22Rv1 (cell line): ENCODE results near the gene FEN1.

Experiments
- ZFX ChIP-seq: fragments of 450-650 bp; IDR thresholded peaks from 2 replicates; pipeline ENCODE4 v1.6.1; 2017; ENCODE audit warnings: antibody characterized with exemption, borderline replicate concordance
- TF ChIP-seq, protein P1 (sequence below): fragments of 450-650 bp; IDR thresholded peaks from 2 replicates; pipeline ENCODE4 v1.5.1; 2017; ENCODE audit warnings: mild to moderate bottlenecking

DNA sequence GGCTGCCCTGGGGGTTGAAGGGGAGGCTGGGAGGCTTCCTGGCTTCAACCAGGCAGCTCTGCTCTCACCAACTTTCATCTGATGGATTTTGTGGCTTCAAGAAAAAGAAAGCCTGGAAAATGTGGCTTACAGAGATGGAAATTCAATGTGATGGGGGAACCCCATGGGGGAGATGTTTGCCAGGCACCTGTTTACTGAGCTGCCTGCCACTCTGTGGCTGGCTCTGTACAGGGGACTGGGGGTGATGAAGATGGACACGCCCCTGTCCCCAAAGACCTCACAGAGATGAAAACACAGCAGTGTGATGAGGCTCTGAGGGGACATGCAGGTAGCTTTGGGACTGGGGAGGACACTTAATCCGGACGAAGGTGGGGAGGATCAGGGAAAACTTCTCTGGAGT is 10.4 kb upstream of the FEN1 start:
- TF ChIP-seq, protein P1, sequence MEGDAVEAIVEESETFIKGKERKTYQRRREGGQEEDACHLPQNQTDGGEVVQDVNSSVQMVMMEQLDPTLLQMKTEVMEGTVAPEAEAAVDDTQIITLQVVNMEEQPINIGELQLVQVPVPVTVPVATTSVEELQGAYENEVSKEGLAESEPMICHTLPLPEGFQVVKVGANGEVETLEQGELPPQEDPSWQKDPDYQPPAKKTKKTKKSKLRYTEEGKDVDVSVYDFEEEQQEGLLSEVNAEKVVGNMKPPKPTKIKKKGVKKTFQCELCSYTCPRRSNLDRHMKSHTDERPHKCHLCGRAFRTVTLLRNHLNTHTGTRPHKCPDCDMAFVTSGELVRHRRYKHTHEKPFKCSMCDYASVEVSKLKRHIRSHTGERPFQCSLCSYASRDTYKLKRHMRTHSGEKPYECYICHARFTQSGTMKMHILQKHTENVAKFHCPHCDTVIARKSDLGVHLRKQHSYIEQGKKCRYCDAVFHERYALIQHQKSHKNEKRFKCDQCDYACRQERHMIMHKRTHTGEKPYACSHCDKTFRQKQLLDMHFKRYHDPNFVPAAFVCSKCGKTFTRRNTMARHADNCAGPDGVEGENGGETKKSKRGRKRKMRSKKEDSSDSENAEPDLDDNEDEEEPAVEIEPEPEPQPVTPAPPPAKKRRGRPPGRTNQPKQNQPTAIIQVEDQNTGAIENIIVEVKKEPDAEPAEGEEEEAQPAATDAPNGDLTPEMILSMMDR = no peak
- no peak for TF ChIP-seq ZFX
